Left ventricle myocardium superior (tissue), 1 donor: ENCODE results near the gene ZNF511. TPM values are rescaled to one million over a fixed set of nuclear protein-coding genes. Genes with fewer than 3 reads are reported as not detected.
"Not testable (repeated sequence)": the region's sequence is repeated elsewhere in the genome, so short reads cannot be mapped to it uniquely, and the experiment has no call there.

Experiments used
- ATAC-seq: fragments of 200-7000 bp; cut with Tn5 transposase; one replicate; pipeline ENCODE4 v1.9.1; 2020; ENCODE audit warnings: mild to moderate bottlenecking, moderate library complexity
- DNase-seq: peaks from one replicate; pipeline ENCODE4 v3.0.0-alpha.2; 2020
- intact Hi-C: fragments of 100-400 bp; cut with micrococcal nuclease; formaldehyde crosslinking; loops from one replicate; pipeline ENCODE4 v1.11.0; 2022
- long read RNA-seq: library from polyadenylated mRNA; unstranded; transcript quantifications from one replicate; pipeline ENCODE4 v2.0.0, GENCODE V29; 2021
- total RNA-seq: library from RNA; stranded (reverse); fragmentation: NEBNext Ultra II Directional; extraction: Animal tissue kit (Norgen Biotek cat#: 25700); gene quantifications from one replicate; pipeline ENCODE4 v1.2.1, GENCODE V29; 2021
- donor health status: DM: no; HTN: yes; CAD: no; lungs with severe emphysema.

ZNF511 gene
- total RNA-seq, result 45.1 TPM
- long read RNA-seq, transcript ZNF511-201 (5 exons, 2,004 nt), result minor isoform, 19 of 79 reads
- long read RNA-seq, transcript ZNF511-202 (6 exons, 1,520 nt), result major isoform, 52 of 79 reads
- long read RNA-seq, partial matches to known transcripts, result 1 of 79 reads
- long read RNA-seq, other reads (novel, unspliced or antisense), result 7 of 79 reads

- intact Hi-C loops, result no loop called here
- DNase-seq (peak; percentile 93), ATAC-seq (peak; percentile 91)
Observed at GRCh38 chr10:133308421-133309099, at the start of gene ZNF511, which contains the start of gene TUBGCP2. ZNF511 (plus strand) TSS chr10:133308914; CDS start chr10:133308944, 30 bp downstream. TUBGCP2 (minus strand) TSS chr10:133308872; CDS start chr10:133302941, 5,931 bp downstream.

- intact Hi-C loops, result no loop called here
- no peak for ATAC-seq
- DNase-seq, result no peak
Observed at GRCh38 chr10:133259602-133259989, 49.1 kb upstream of the ZNF511 start.

GRCh38 chr10:133260895-133261725 is 47.6 kb upstream of the ZNF511 start:
- peak; percentile 64 for ATAC-seq
- DNase-seq, result peak; percentile 79
- intact Hi-C loops, result no loop called here

GRCh38 chr10:133261726-133262325 is 46.9 kb upstream of the ZNF511 start:
- peak; percentile 95 for DNase-seq
- peak; percentile 87 for ATAC-seq
- intact Hi-C loops, result no loop called here

- intact Hi-C loops, result no loop called here
- ATAC-seq, result no peak
- no peak for DNase-seq
Observed at GRCh38 chr10:133262696-133263095, 46.0 kb upstream of the ZNF511 start.

GRCh38 chr10:133263674-133264073 is 45.0 kb upstream of the ZNF511 start:
- ATAC-seq (no peak), DNase-seq (no peak)
- intact Hi-C loops, result no loop called here

GRCh38 chr10:133264461-133264860 is 44.3 kb upstream of the ZNF511 start:
- ATAC-seq (no peak), DNase-seq (no peak)
- intact Hi-C loops, result no loop called here

GRCh38 chr10:133265052-133265451 is 43.7 kb upstream of the ZNF511 start:
- intact Hi-C loops, DNase-seq, ATAC-seq: not testable (repeated sequence)

GRCh38 chr10:133266056-133266795 is 42.5 kb upstream of the ZNF511 start:
- intact Hi-C loops, result no loop called here
- DNase-seq (no peak), ATAC-seq (no peak)

GRCh38 chr10:133267293-133267692 is 41.4 kb upstream of the ZNF511 start:
- intact Hi-C loops, result no loop called here
- no peak for DNase-seq
- ATAC-seq, result no peak

GRCh38 chr10:133267829-133268228 is 40.9 kb upstream of the ZNF511 start:
- intact Hi-C loops, result no loop called here
- DNase-seq (no peak), ATAC-seq (no peak)

GRCh38 chr10:133268532-133268931 is 40.2 kb upstream of the ZNF511 start:
- ATAC-seq (no peak), DNase-seq (no peak)
- intact Hi-C loops, result no loop called here

- intact Hi-C loops, result no loop called here
- DNase-seq (no peak), ATAC-seq (no peak)
Observed at GRCh38 chr10:133269367-133269766, 39.3 kb upstream of the ZNF511 start.

GRCh38 chr10:133270204-133270603 is 38.5 kb upstream of the ZNF511 start:
- intact Hi-C loops, result no loop called here
- ATAC-seq (no peak), DNase-seq (no peak)

- intact Hi-C loops, result no loop called here
- ATAC-seq, result no peak
- DNase-seq, result no peak
Observed at GRCh38 chr10:133270773-133271297, 37.9 kb upstream of the ZNF511 start.

GRCh38 chr10:133271521-133272300 is 37.0 kb upstream of the ZNF511 start:
- DNase-seq (no peak), ATAC-seq (no peak)
- intact Hi-C loops, result no loop called here

GRCh38 chr10:133272301-133272963 is 36.3 kb upstream of the ZNF511 start:
- no peak for DNase-seq
- intact Hi-C loops, result no loop called here
- no peak for ATAC-seq
